Measurements from ENCODE around the gene ACSF2.

Gene ACSF2

DNA sequence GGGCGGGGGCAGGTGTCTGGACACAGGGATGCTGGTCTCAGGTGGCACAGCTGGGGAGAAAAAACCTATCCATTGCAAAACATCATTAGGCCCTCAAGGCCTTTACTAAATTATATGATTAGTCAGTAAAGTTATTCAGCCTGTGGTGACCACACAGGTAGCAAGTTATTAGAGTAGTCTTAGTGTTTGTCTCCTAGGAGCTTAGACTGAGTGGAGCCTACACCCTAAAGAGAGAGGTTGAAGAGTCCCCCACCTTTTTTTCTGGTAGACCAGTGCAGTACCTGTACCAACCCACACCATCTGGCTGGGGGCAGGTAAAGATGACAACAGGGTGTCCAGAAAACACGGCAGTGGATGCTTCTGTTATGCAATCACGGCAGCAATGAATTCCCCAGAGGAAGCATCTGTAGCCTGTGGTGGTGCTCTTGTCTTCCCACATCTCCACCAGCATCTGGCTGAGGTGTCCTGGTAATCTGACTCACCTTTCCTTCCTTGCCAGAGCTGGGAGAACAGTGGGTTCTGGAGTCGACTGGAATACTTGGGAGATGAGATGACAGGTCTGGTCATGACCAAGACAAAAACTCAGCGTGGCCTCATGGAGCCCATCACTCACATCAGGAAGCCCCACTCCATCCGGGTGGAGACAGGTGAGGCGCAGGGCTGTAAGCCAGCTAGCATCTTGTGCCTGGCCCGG, 93.3 kb downstream of the ACSF2 start:
- H3K4me3 ChIP-seq (replicated peaks; ENCODE audit: insufficient read depth, low read length), result no peak overlapping the region

DNA sequence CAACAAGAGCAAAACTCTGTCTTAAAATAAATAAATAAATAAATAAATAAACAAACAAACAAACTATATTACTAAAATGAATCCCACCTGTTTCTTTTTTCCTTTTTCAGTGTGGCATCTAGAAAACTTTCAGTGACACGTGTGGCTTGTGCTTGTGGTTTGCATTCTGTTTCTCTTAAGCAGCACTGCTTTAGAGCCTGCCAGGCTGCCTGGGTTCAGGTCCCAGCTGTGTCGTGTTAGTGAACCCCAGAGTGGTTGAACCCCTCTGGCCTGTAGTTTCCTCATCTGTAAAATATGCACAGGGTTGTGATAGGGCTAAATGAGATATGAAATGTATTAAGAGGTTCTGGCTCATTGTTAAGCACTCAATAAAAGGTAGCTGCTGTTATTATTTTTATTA, 94.5 kb downstream of the ACSF2 start:
- no peak for TF ChIP-seq POLR2AphosphoS5 (IDR thresholded peaks at IDR 0.05; ENCODE audit: low read depth)
- no peak for TF ChIP-seq SPI1 (IDR thresholded peaks at IDR 0.05; ENCODE audit: borderline replicate concordance, low read depth)
- TF ChIP-seq, protein P1, sequence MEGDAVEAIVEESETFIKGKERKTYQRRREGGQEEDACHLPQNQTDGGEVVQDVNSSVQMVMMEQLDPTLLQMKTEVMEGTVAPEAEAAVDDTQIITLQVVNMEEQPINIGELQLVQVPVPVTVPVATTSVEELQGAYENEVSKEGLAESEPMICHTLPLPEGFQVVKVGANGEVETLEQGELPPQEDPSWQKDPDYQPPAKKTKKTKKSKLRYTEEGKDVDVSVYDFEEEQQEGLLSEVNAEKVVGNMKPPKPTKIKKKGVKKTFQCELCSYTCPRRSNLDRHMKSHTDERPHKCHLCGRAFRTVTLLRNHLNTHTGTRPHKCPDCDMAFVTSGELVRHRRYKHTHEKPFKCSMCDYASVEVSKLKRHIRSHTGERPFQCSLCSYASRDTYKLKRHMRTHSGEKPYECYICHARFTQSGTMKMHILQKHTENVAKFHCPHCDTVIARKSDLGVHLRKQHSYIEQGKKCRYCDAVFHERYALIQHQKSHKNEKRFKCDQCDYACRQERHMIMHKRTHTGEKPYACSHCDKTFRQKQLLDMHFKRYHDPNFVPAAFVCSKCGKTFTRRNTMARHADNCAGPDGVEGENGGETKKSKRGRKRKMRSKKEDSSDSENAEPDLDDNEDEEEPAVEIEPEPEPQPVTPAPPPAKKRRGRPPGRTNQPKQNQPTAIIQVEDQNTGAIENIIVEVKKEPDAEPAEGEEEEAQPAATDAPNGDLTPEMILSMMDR (IDR thresholded peaks at IDR 0.05; ENCODE audit: insufficient read depth, low read length), result no peak
- TF ChIP-seq, protein P2, sequence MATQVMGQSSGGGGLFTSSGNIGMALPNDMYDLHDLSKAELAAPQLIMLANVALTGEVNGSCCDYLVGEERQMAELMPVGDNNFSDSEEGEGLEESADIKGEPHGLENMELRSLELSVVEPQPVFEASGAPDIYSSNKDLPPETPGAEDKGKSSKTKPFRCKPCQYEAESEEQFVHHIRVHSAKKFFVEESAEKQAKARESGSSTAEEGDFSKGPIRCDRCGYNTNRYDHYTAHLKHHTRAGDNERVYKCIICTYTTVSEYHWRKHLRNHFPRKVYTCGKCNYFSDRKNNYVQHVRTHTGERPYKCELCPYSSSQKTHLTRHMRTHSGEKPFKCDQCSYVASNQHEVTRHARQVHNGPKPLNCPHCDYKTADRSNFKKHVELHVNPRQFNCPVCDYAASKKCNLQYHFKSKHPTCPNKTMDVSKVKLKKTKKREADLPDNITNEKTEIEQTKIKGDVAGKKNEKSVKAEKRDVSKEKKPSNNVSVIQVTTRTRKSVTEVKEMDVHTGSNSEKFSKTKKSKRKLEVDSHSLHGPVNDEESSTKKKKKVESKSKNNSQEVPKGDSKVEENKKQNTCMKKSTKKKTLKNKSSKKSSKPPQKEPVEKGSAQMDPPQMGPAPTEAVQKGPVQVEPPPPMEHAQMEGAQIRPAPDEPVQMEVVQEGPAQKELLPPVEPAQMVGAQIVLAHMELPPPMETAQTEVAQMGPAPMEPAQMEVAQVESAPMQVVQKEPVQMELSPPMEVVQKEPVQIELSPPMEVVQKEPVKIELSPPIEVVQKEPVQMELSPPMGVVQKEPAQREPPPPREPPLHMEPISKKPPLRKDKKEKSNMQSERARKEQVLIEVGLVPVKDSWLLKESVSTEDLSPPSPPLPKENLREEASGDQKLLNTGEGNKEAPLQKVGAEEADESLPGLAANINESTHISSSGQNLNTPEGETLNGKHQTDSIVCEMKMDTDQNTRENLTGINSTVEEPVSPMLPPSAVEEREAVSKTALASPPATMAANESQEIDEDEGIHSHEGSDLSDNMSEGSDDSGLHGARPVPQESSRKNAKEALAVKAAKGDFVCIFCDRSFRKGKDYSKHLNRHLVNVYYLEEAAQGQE (IDR thresholded peaks at IDR 0.05; ENCODE audit: insufficient replicate concordance, low read depth), result no peak
- no peak for TF ChIP-seq GABPA (IDR thresholded peaks at IDR 0.05; ENCODE audit: low read depth)
- no peak for DNase-seq (ENCODE audit: low read depth in 1 of 2, low spot score in 1 of 2)
- H3K27me3 ChIP-seq (ENCODE audit: insufficient read depth, poor library complexity, severe bottlenecking), result no peaks in the 10 kb centered on the region
- H3K27ac ChIP-seq (replicated peaks), result no peak overlapping the region
- no peak overlapping the region for H3K4me3 ChIP-seq (replicated peaks; ENCODE audit: insufficient read depth, low read length)

More for the DNA sequence above, 93.3 kb downstream of the ACSF2 start:
- Histone ChIP-seq H3K27me3 (ENCODE audit: insufficient read depth, poor library complexity, severe bottlenecking) (no peaks in the 10 kb centered on the region), H3K27ac (replicated peaks) (no peak overlapping the region)
- no peak for DNase-seq (ENCODE audit: low read depth in 1 of 2, low spot score in 1 of 2)
- TF ChIP-seq POLR2AphosphoS5 (IDR thresholded peaks at IDR 0.05; ENCODE audit: low read depth) (no peak), SPI1 (IDR thresholded peaks at IDR 0.05; ENCODE audit: borderline replicate concordance, low read depth) (no peak), GABPA (IDR thresholded peaks at IDR 0.05; ENCODE audit: low read depth) (no peak)
- TF ChIP-seq, protein P2 (IDR thresholded peaks at IDR 0.05; ENCODE audit: insufficient replicate concordance, low read depth), result no peak
- TF ChIP-seq, protein P1 (IDR thresholded peaks at IDR 0.05; ENCODE audit: insufficient read depth, low read length), result no peak

DNA sequence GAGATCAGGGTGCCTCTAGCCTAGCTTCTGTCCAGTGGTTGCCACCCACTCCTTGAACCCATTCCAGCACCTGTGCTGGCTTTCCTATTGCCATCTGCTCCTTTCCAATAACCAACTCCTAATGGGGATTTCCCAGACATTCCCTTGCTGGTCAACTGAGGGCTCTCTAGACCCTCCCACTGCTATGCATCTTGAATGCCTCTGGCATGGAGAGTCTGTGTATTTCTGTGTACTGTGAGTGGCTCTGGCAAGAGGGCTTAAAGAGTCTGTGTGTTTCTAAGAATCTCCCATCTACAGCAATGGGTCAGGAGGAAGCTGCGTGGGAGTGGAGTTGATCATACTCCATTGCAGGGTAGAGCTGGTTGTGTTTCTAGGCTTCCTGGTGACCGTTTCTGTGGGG, 95.5 kb downstream of the ACSF2 start:
- H3K4me3 ChIP-seq (replicated peaks; ENCODE audit: insufficient read depth, low read length), result no peak overlapping the region
- H3K27ac ChIP-seq (replicated peaks), result no peak overlapping the region
- no peaks in the 10 kb centered on the region for H3K27me3 ChIP-seq (ENCODE audit: insufficient read depth, poor library complexity, severe bottlenecking)
- no peak for DNase-seq (ENCODE audit: low read depth in 1 of 2, low spot score in 1 of 2)
- no peak for TF ChIP-seq SPI1 (IDR thresholded peaks at IDR 0.05; ENCODE audit: borderline replicate concordance, low read depth)
- no peak for TF ChIP-seq POLR2AphosphoS5 (IDR thresholded peaks at IDR 0.05; ENCODE audit: low read depth)
- TF ChIP-seq, protein P2 (IDR thresholded peaks at IDR 0.05; ENCODE audit: insufficient replicate concordance, low read depth), result no peak
- no peak for TF ChIP-seq GABPA (IDR thresholded peaks at IDR 0.05; ENCODE audit: low read depth)
